Endothelial cell of umbilical vein (primary cell): Measurements from ENCODE around the gene ACAT2. TPM values are rescaled to one million over a fixed set of nuclear protein-coding genes. Genes with fewer than 3 reads are reported as not detected.

ENCODE experiments used
- BruUV-seq: library from RNA; stranded (reverse); fragments of 400-500 nt; replicated peaks from 2 replicates; lab custom pipeline; 2021; lab: Mats Ljungman, UMichigan
- CTCF ChIA-PET: fragments of 300-600, 350-600 bp; sonication (Branson Sonifier 250); formaldehyde crosslinking; loops from one replicate; lab custom pipeline; 2021; ENCODE audit warnings: antibody characterized with exemption, inconsistent platforms; lab: Charles Lee
- POLR2A ChIA-PET: fragments of 300-600, 350-600 bp; sonication (Branson Sonifier 250); formaldehyde crosslinking; loops from one replicate; lab custom pipeline; 2021; ENCODE audit warnings: antibody characterized with exemption, inconsistent platforms; lab: Charles Lee
- DNase-seq: peaks from one replicate; pipeline ENCODE4 v3.0.0-alpha.2; 2011; ENCODE audit warnings: low read depth, low spot score
- FAIRE-seq: peaks from 2 replicates; lab custom pipeline; 2011; peaks lifted over from hg19 to GRCh38; lab: Jason Lieb, UNC
- H2AFZ ChIP-seq: 2 replicates; pipeline ENCODE4 v1.6.0; 2012; ENCODE audit warnings: low read depth, low read length, control low read depth, inconsistent platforms
- H3K27ac ChIP-seq: 2 replicates; pipeline ENCODE4 v1.5.1; 2011; ENCODE audit warnings: low read depth, mild to moderate bottlenecking, control low read depth, low read length, moderate library complexity; ENCODE audit not compliant: insufficient read depth
- H3K27me3 ChIP-seq, 2 experiments: 2 replicates each; pipeline versions ENCODE4 v1.6.0 to v1.6.1; 2011; ENCODE audit warnings: low read length in 2 of 2, mixed read lengths in 1 of 2; ENCODE audit not compliant: control insufficient read depth in 2 of 2, insufficient read depth in 2 of 2
- H3K36me3 ChIP-seq, 2 experiments: 2 replicates in 1 of 2; 3 replicates in 1 of 2; pipeline ENCODE4 v1.5.1; 2011; ENCODE audit warnings: low read length in 2 of 2, mild to moderate bottlenecking in 1 of 2, moderate library complexity in 1 of 2; ENCODE audit not compliant: control insufficient read depth in 2 of 2, insufficient read depth in 2 of 2; ENCODE audit errors: extremely low read depth in 1 of 2
- H3K4me1 ChIP-seq: 3 replicates; pipeline ENCODE4 v1.5.1; 2011; ENCODE audit warnings: mild to moderate bottlenecking, low read length; ENCODE audit not compliant: control insufficient read depth, insufficient read depth; ENCODE audit errors: extremely low read depth
- H3K4me2 ChIP-seq: 2 replicates; pipeline ENCODE4 v1.6.1; 2011; ENCODE audit warnings: low read length, control low read depth, mixed read lengths; ENCODE audit not compliant: insufficient read depth
- H3K4me3 ChIP-seq, 3 experiments: fragments of 200-600 bp in 1 of 3; sonication (generic), shearing (Covaris generic) in 1 of 3; replicated peaks in 1 of 3; 2 replicates each; pipeline ENCODE4 v1.5.1; 2011 to 2016; ENCODE audit warnings: control low read depth in 3 of 3, low read length in 3 of 3, mild to moderate bottlenecking in 2 of 3, inconsistent platforms in 1 of 3, low read depth in 1 of 3, moderate library complexity in 1 of 3; ENCODE audit not compliant: insufficient read depth in 1 of 3
- H3K79me2 ChIP-seq: 2 replicates; pipeline ENCODE4 v1.6.0; 2012; ENCODE audit warnings: low read length, inconsistent platforms; ENCODE audit not compliant: control insufficient read depth, insufficient read depth
- H3K9ac ChIP-seq: replicated peaks from 2 replicates; pipeline ENCODE3; 2011; ENCODE audit warnings: low read length, control low read depth; ENCODE audit not compliant: insufficient read depth; ENCODE audit errors: extremely low read depth
- H3K9me1 ChIP-seq: replicated peaks from 3 replicates; pipeline ENCODE4 v1.6.0; 2011; ENCODE audit warnings: mild to moderate bottlenecking, low read length; ENCODE audit not compliant: control insufficient read depth, insufficient read depth; ENCODE audit errors: extremely low read depth
- H3K9me3 ChIP-seq: replicated peaks from 2 replicates; pipeline ENCODE4 v1.5.1; 2012; ENCODE audit warnings: low read length, inconsistent platforms; ENCODE audit not compliant: control insufficient read depth, insufficient read depth
- H4K20me1 ChIP-seq: replicated peaks from 2 replicates; pipeline ENCODE3; 2011; ENCODE audit warnings: mild to moderate bottlenecking, low read length; ENCODE audit not compliant: control insufficient read depth, insufficient read depth; ENCODE audit errors: extremely low read depth
- CTCF ChIP-seq, 2 donors: IDR thresholded peaks; 1 replicate in 1 of 2; 2 replicates in 1 of 2; pipeline ENCODE4 v1.5.1; 2011; ENCODE audit warnings: low read length in 2 of 2, mild to moderate bottlenecking in 2 of 2, moderate library complexity in 2 of 2, control low read depth in 1 of 2, inconsistent platforms in 1 of 2, low read depth in 1 of 2; ENCODE audit not compliant: insufficient read depth in 1 of 2; ENCODE audit errors: extremely low read depth in 1 of 2
- GATA2 ChIP-seq: IDR thresholded peaks from 2 replicates; pipeline ENCODE4 v1.7.0; 2011; ENCODE audit warnings: low read depth, mild to moderate bottlenecking, moderate library complexity, mixed read lengths, low read length; ENCODE audit not compliant: insufficient read length, insufficient read depth
- POLR2AphosphoS5 ChIP-seq: IDR thresholded peaks from 2 replicates; pipeline ENCODE4 v1.6.1; 2012; ENCODE audit warnings: low read depth, mild to moderate bottlenecking, control low read depth, low read length, moderate library complexity; ENCODE audit not compliant: insufficient read depth
- dilution Hi-C: fragments of 300-500 bp; cut with MboI; formaldehyde crosslinking; loops from one replicate; pipeline ENCODE4 v1.15.0; 2019; ENCODE audit warnings: low sequenced_read_pairs; ENCODE audit not compliant: extremely low pct_ligation_motif_present
- intact Hi-C: fragments of 100-400 bp; cut with micrococcal nuclease; formaldehyde crosslinking; loops from one replicate; pipeline ENCODE4 v1.10.0; 2022
- polyA plus RNA-seq, 4 experiments: library from polyadenylated mRNA; depleted of rRNA in 3 of 4; stranded (reverse) in 3 of 4; unstranded in 1 of 4; fragments of >200 nt; gene quantifications; 2 replicates each; pipeline versions ENCODE4 v1.2.1 to v1.2.3, GENCODE V29; 2011 to 2012; ENCODE audit warnings: missing spikeins in 1 of 4
- total RNA-seq: library from RNA; stranded (reverse); gene quantifications from 2 replicates; pipeline ENCODE4 v1.2.3, GENCODE V29; 2021
- TF ChIP-seq, protein P1 (sequence below): IDR thresholded peaks from 2 replicates; pipeline ENCODE4 v1.6.1; 2011; ENCODE audit not compliant: insufficient read depth, insufficient read length

The ACAT2 gene
- total and polyA plus RNA-seq, 2 donors (not counting 3 experiments of a cell fraction or from before 2014, with no cell fraction given) = 44.6 to 114 TPM

GRCh38 chr6:159809149-159809548, 47.3 kb downstream of the ACAT2 start:
- no TSS peak for BruUV-seq
- no peaks in the 10 kb centered on the region for H3K79me2 ChIP-seq
- DNase-seq (no peak), FAIRE-seq (no peak)
- H3K9me3 ChIP-seq = no peaks in the 10 kb centered on the region
- no peaks in the 10 kb centered on the region for H3K27me3 ChIP-seq
- H2AFZ ChIP-seq = no peak overlapping the region
- no peaks in the 10 kb centered on the region for H3K9me1 ChIP-seq
- no peak overlapping the region for H3K4me2 ChIP-seq
- no peaks in the 10 kb centered on the region for H3K4me1 ChIP-seq
- ChIA-PET POLR2A (no interaction called here), CTCF (no interaction called here)
- no peak overlapping the region for H3K27ac ChIP-seq
- no peaks in the 10 kb centered on the region for H3K36me3 ChIP-seq
- no peak overlapping the region for H3K9ac ChIP-seq
- dilution Hi-C loops = no loop called here
- H4K20me1 ChIP-seq = no peaks in the 10 kb centered on the region
- intact Hi-C loops = no loop called here
- no peak for TF ChIP-seq POLR2AphosphoS5
- no peak for TF ChIP-seq CTCF (IDR thresholded peaks at IDR 0.05; ENCODE audit: extremely low read depth in 1 of 2, insufficient read depth in 1 of 2, low read depth in 1 of 2, low read length in 2 of 2)
- TF ChIP-seq, protein P1, sequence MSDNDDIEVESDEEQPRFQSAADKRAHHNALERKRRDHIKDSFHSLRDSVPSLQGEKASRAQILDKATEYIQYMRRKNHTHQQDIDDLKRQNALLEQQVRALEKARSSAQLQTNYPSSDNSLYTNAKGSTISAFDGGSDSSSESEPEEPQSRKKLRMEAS = no peak
- no peak overlapping the region for H3K4me3 ChIP-seq

GRCh38 chr6:159813781-159814180, 51.9 kb downstream of the ACAT2 start:
- POLR2A ChIA-PET = no interaction called here
- BruUV-seq = no TSS peak
- DNase-seq (no peak), FAIRE-seq (no peak)
- Histone ChIP-seq H3K27me3 (no peaks in the 10 kb centered on the region), H3K4me1 (no peaks in the 10 kb centered on the region), H3K79me2 (no peaks in the 10 kb centered on the region), H3K27ac (no peak overlapping the region), H3K4me2 (no peak overlapping the region), H3K9me1 (no peaks in the 10 kb centered on the region), H3K36me3 (no peaks in the 10 kb centered on the region), H3K9ac (no peak overlapping the region), H3K9me3 (no peaks in the 10 kb centered on the region), H2AFZ (no peak overlapping the region), H3K4me3 (no peak overlapping the region), H4K20me1 (no peaks in the 10 kb centered on the region)
- TF ChIP-seq GATA2 = no peak
- TF ChIP-seq, protein P1 = no peak
- intact Hi-C loops = no loop called here
- CTCF ChIA-PET = no interaction called here
- dilution Hi-C loops = no loop called here
